Measurements from ENCODE around the gene NUP54. TPM values are rescaled to one million over a fixed set of nuclear protein-coding genes. Genes with fewer than 3 reads are reported as not detected.

The NUP54 gene
- total and polyA plus RNA-seq, 9 of the 15 experiments (the other 6 are each of a cell fraction or from before 2014, with no cell fraction given) = 29.6 to 115 (median 67.7) TPM

DNA sequence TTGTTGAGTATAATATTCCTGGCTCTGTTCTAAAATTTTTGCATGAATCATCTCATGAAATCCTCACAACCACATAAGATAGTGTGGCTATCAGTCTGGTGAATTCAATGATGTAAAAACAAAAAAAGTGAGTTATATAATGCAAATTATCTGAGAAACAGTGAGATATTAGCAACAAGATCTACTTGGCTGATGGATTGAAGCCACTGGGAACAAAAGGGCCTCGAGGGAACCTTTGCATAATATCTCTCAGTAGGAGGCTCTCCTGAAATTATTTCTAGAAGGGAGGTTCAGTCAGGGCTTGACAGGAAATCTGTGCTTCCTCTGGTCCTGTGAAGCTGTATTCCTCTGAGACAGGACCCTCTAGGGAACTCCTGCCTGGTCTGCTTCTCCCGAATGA, 30.1 kb upstream of the NUP54 start (continued):
- no peak for TF ChIP-seq RBFOX2 (IDR thresholded peaks at IDR 0.05; ENCODE audit: low read depth, low read length)
- TF ChIP-seq, protein P1, sequence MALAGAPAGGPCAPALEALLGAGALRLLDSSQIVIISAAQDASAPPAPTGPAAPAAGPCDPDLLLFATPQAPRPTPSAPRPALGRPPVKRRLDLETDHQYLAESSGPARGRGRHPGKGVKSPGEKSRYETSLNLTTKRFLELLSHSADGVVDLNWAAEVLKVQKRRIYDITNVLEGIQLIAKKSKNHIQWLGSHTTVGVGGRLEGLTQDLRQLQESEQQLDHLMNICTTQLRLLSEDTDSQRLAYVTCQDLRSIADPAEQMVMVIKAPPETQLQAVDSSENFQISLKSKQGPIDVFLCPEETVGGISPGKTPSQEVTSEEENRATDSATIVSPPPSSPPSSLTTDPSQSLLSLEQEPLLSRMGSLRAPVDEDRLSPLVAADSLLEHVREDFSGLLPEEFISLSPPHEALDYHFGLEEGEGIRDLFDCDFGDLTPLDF (CRISPR knock-in tag; IDR thresholded peaks at IDR 0.05) = no peak

DNA sequence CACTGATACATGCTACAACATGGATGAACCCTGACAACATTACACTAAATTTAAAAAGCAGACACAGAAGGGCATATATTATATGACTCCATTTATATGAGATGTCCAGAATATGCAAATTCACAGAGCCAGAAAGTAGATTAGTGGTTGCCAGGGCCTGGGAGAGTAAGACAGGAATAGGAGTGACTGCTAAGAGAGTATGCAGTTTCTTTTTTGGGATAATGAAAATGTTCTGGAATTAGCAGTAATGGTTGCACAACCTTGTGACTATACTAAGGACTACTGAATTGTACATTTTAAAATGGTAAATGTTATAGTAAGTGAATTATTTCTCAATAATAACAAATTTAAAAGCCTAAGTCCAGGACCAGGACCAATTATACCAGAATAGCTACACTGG, 29.5 kb upstream of the NUP54 start:
- in situ Hi-C loops (cut with MboI) = no loop called here
- CTCF ChIA-PET (ENCODE audit: low intra/inter-chr PET ratio) = no interaction called here

More for the DNA sequence above, 29.5 kb upstream of the NUP54 start:
- BruUV-seq (replicated peaks) = no TSS peak
- Histone ChIP-seq H3K79me2 (ENCODE audit: control insufficient read depth, insufficient read depth, low read length) (no peaks in the 10 kb centered on the region), H4K20me1 (replicated peaks; ENCODE audit: control insufficient read depth, insufficient read depth, low read length) (no peaks in the 10 kb centered on the region), H3K27ac (ENCODE audit: extremely low read depth, low read depth, low read length) (no peak overlapping the region), H3K9me3 (replicated peaks; ENCODE audit: control insufficient read depth, insufficient read depth, low read depth, low read length) (no peaks in the 10 kb centered on the region), H3K9me1 (ENCODE audit: control insufficient read depth, insufficient read depth, low read length) (no peaks in the 10 kb centered on the region), H3K4me2 (ENCODE audit: insufficient read depth, low read length) (no peak overlapping the region), H3K27me3 (ENCODE audit: control insufficient read depth in 2 of 2, insufficient read depth in 2 of 2, low read length in 2 of 2) (no peaks in the 10 kb centered on the region), H3K36me3 (ENCODE audit: control insufficient read depth, insufficient read depth, low read length) (peaks cover 29% of the 10 kb centered on the region; the same call in 2 of the 3 replicates), H3K4me3 (no peak overlapping the region), H2AFZ (ENCODE audit: low read depth, low read length) (no peak overlapping the region), H3K9ac (ENCODE audit: insufficient read depth in 1 of 2, low read depth in 2 of 2, low read length in 2 of 2) (no peak overlapping the region), H3K4me1 (replicated peaks in 1 of 2; ENCODE audit: control insufficient read depth in 2 of 2, insufficient read depth in 2 of 2, low read length in 2 of 2) (peaks cover 0 to 5% of the 10 kb centered on the region in 2 experiments; a peak in 3 of 5 replicates)
- no peak for ATAC-seq
- POLR2A ChIA-PET = interaction anchor here (0.7 kb wide), 1 partner anchor 31 kb away, joined by 3 read pairs; no protein-coding TSS in a partner anchor
- TF ChIP-seq ZNF143 (CRISPR knock-in tag; IDR thresholded peaks at IDR 0.05) (no peak), ESRRA (IDR thresholded peaks at IDR 0.05; ENCODE audit: borderline replicate concordance, low read depth) (no peak), POLR2A (conservative IDR thresholded peaks at IDR 0.05) (no peak), CHAMP1 (IDR thresholded peaks at IDR 0.05) (no peak), HES1 (IDR thresholded peaks at IDR 0.05; ENCODE audit: low read depth) (no peak), ZNF24 (IDR thresholded peaks at IDR 0.05) (no peak), TEAD2 (tag; IDR thresholded peaks at IDR 0.05) (no peak), HMGXB4 (CRISPR knock-in tag; IDR thresholded peaks at IDR 0.05) (no peak), HMG20B (CRISPR knock-in tag; IDR thresholded peaks at IDR 0.05) (no peak), YY1 (IDR thresholded peaks at IDR 0.05; ENCODE audit: borderline replicate concordance in 1 of 3, control insufficient read depth in 1 of 3, extremely low read depth in 1 of 3, insufficient read depth in 3 of 3, insufficient read length in 1 of 3, insufficient replicate concordance in 2 of 3, low read depth in 1 of 3, low read length in 2 of 3) (no peak)
- DNase-seq (ENCODE audit: extremely low read depth in 1 of 4, low spot score in 3 of 4) = no peak
- FAIRE-seq = no peak
- intact Hi-C loops (cut with micrococcal nuclease) = loop anchor here (2.0 kb wide), 1 partner anchor 125 kb away; no protein-coding TSS in a partner anchor

All from K562 (cell line).